Adrenal gland (tissue), 5 donors: Measurements from ENCODE around the gene SLC35E2B.

Source experiments
- POLR2A ChIP-seq, 2 donors: fragments of 450-650 bp; IDR thresholded peaks; one replicate each; pipeline ENCODE4 v1.6.1; 2017; ENCODE audit warnings: antibody characterized with exemption in 2 of 2, mild to moderate bottlenecking in 2 of 2, moderate library complexity in 1 of 2
- TF ChIP-seq, protein P1 (sequence below), 6 experiments: fragments of 450-650 bp in 4 of 6; fragments of 200-600 bp in 2 of 6; sonication (generic) in 1 of 6; IDR thresholded peaks; 1 replicate in 5 of 6; 2 replicates in 1 of 6; pipeline versions ENCODE4 v1.5.1 to v1.8.0; 2016 to 2021; ENCODE audit warnings: antibody characterized with exemption in 6 of 6, mild to moderate bottlenecking in 2 of 6, moderate library complexity in 1 of 6
- donor health status: DM: no; HTN: no; CAD: no.

DNA sequence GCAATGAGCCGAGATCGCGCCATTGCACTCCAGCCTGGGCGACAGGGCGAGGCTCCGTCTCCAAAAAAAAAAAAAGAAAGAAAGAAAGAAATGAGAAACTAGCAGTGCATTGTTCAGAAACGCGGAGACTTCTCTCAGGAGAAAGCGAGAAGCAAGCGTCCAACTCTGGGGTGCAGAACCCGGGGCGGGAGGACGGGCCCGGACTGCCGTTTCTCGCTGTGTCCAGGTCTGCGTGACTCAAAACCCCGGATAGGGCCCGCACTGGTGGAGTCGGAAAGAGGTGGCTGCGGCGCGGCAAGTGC, 77.7 kb downstream of the SLC35E2B start:
- TF ChIP-seq POLR2A (IDR thresholded peaks at IDR 0.05): no peak
- TF ChIP-seq, protein P1, sequence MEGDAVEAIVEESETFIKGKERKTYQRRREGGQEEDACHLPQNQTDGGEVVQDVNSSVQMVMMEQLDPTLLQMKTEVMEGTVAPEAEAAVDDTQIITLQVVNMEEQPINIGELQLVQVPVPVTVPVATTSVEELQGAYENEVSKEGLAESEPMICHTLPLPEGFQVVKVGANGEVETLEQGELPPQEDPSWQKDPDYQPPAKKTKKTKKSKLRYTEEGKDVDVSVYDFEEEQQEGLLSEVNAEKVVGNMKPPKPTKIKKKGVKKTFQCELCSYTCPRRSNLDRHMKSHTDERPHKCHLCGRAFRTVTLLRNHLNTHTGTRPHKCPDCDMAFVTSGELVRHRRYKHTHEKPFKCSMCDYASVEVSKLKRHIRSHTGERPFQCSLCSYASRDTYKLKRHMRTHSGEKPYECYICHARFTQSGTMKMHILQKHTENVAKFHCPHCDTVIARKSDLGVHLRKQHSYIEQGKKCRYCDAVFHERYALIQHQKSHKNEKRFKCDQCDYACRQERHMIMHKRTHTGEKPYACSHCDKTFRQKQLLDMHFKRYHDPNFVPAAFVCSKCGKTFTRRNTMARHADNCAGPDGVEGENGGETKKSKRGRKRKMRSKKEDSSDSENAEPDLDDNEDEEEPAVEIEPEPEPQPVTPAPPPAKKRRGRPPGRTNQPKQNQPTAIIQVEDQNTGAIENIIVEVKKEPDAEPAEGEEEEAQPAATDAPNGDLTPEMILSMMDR (IDR thresholded peaks at IDR 0.05): peak in 1 of 6 experiments; percentile 5
